HG03571 (cell line): ENCODE results near the gene SORCS2.

Source experiments
- ATAC-seq: cut with Tn5 transposase; IDR thresholded peaks from one replicate; pipeline ENCODE4 v1.9.1; 2021; ENCODE audit not compliant: unreplicated experiment

The SORCS2 gene

DNA sequence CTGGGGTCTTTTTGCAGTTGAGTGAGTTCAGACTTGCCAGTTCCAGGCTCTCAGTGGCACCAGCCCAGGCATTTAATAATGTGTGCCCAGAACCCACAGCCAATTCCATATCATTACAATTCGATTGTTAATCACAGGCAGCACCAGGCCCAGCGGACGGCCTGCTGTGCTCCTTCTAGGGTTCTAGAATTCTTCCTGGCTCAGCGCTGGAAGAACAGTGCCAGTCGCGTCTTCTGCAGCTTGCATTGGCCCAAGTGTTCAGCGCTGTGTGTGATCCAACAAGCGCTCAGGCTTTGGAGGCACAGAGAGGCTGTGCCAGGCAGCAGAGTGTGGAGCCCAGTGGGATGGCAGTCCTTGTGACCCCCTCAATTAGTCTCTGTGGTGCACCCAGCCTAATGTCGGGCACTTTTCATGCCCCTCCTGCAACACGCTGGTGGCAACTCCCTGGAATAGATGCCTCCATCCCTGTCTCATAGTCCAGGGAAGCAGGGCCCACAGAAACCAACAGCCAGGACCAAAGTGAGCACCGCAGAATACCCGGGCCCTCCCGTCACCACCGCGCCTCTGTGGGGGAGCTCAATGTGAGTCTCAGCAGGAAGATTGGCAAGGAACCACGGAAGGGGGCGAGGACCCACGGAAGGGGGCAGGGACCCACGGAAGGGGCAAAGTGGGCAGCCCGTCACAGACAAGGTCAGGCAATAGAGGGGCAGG lies 554.2 kb downstream of the SORCS2 start:
- ATAC-seq = no peak

GRCh38 chr4:7747062-7747385 lies 554.7 kb downstream of the SORCS2 start:
- ATAC-seq = no peak

GRCh38 chr4:7747566-7747965 lies 555.2 kb downstream of the SORCS2 start:
- ATAC-seq = no peak

GRCh38 chr4:7750523-7750922 lies 558.2 kb downstream of the SORCS2 start:
- ATAC-seq = no peak

DNA sequence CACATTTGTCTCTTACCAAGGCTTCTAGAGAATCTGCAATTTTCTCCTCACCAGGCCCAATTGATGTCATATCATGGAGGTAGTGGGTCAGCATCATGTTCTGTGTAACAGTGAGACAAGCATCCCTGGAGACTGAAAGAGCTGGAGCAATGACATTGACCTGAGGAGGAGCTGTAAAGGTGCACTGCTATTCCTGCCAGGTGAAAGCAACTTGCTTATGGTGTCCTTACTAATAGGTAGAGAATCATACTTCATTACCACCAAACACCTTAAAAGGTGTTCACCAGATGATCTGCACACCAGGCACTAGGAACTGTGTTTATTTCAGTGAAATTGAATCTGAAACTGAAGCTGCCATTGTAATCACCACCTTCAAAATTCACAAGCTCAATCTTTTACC lies 558.6 kb downstream of the SORCS2 start:
- ATAC-seq = no peak

DNA sequence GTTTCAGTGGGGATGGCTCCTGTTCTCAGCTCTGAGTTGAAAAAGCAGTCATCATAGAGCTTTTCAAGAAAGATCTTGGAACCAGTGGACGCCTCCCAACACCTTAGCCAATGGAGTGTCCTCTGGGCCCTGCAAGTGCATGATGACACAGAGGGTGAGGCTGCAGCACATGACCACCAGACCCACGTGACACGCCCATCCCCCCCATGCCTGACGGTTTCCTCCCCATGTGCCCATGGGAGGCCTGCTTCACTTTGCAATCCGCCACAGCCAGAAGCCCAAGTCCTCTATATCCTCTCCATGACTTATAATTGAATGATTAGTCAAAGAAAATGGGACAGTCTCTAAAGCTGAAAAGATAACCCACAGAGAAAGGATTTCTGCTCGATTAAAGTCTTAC lies 560.3 kb downstream of the SORCS2 start:
- ATAC-seq = no peak

GRCh38 chr4:7753271-7753670 lies 560.9 kb downstream of the SORCS2 start:
- no peak for ATAC-seq

- no peak for ATAC-seq
These were observed 561.7 kb downstream of the SORCS2 start for GRCh38 chr4:7753931-7754465.

- ATAC-seq = no peak
These were observed 562.4 kb downstream of the SORCS2 start for GRCh38 chr4:7754565-7755262.

DNA sequence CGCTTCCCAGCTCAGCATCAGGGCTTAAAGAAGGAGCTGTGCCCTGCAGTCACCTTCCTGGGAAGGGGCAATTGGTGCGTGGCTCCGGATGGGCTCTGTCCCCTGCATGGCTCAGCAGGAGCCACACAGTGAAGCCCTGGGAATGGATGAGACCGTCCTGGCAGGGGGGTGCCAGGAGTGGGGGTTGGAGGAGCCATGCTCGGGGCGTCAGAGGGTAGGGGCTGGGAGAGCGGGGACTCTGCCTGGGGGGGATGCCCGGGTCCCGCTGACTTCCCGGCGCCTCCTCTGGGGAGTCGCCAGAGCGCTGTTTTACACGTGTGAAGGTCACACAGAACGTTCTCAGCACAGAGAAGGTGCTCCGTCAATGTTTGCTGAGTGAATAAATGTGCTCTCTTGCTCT lies 563.2 kb downstream of the SORCS2 start:
- ATAC-seq = no peak

DNA sequence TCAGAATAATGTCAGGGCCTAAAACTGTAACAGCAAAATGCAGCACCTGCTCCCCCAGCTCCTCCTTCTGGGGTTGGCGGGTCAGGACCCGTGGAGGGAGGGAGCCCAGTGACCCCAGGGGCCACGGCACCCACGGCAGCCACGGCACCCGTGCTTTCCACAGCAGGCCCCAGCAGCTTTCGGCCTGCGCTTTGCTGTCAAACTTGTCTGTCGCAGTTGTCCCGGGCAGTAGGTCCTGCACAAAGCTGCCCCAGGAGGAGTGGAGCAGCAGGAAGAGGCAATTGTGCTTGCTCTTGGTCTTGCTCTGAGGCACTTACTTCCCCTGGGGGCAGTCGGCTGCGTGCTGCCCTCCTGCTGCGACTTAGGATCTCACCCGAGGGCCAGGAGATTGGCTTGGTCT lies 563.7 kb downstream of the SORCS2 start:
- no peak for ATAC-seq

DNA sequence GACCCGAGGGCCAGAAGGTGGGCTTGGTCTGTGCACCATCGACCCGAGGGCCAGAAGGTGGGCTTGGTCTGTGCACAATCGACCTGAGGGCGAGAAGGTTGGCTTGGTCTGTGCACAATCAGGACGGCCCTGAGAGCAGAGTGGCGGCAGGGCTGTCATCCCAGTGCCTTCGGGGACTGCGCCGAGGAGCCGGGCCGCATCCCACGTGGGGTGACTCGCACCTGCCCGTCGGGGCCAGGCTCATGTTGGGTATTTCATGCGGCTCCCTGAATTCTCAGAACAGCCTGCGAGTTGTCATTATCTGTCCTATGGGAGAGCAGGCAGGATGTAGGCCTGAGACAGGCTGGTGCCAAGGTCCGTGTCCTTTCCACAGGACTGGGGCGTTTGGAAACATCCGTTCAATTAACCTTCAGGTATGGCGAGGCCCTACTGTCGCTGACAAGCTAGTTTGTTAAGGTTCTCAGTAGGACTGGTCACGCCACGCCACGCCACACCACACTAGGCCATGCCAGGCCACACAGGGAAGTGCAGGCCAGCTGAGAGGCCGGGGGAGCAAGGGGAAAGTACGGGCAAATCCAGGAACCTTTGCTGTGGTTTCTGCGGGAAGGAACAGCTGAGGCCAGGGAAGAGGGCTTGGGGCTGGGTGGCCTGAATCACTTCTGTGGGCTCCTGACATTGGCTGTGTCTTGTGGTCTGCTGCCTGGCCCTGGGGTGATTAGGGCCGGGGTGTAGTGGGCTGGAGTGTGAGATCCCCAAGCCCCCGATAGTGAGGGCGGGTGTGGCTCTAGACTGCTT lies 564.4 kb downstream of the SORCS2 start:
- ATAC-seq = no peak

DNA sequence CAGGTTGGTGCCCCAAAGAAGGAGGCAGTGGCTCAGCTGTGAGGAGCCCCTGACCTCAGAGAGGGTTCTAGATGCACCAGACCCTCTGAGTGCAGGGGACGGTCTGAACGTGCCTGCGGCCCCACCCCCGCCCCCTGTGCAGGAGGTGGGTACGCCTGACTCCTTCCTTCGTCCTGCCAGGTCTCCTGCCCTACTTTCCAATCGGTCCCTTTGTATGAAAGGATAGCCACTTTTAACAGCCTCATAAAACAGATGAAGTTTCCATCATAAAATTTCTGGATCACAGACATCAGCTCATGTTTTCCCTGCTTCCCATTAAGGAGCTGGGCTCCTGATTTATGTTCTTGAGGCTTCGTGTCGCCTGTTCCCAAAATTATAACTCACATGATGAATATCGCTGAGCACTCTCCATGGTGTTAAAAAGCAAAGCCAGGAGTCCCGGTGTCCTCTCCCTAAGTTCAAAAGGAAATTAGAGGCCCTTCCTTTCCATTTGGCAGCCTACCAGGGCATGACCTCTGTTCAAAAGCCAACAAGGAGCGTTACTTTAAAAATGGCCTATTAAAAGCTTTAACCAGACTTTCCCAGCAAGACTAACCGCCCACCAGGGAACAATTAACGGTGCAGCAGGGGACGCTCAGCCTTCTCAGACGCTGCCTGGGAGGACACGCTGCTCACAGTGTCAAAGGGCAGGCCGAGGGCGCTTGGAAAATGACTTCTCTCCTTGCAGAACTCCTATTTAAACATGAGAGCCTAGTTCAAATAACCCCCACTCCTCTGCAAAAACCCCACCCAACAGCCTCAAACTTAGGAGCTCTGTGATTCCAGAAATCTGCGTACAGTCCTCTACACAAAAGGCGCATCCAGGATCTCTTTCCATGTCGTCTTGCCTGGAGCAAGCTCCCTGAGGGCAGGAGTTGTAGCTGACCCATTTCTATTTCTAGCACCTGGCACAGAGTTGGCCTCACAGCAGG lies 565.4 kb downstream of the SORCS2 start:
- ATAC-seq = no peak

- no peak for ATAC-seq
These were observed 566.1 kb downstream of the SORCS2 start for GRCh38 chr4:7758476-7758875.

DNA sequence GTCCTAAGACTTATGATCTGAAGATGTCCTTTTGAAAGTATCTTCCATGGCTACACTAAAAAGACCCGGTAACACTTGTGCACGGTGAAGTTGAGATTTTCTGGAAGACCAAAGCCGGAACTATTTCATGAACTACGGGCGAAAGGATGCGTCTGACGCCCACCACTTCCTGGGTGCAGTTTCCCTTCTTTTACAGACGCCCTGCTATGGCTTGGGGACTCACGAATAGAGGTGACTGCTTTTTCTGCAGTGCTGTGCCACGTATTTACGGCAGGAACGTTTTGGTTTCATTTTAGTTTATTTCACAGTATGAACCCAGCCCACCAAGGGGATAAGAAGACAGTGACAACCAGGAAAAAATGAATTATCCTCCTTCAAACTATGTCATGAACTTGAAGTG lies 566.9 kb downstream of the SORCS2 start:
- no peak for ATAC-seq

DNA sequence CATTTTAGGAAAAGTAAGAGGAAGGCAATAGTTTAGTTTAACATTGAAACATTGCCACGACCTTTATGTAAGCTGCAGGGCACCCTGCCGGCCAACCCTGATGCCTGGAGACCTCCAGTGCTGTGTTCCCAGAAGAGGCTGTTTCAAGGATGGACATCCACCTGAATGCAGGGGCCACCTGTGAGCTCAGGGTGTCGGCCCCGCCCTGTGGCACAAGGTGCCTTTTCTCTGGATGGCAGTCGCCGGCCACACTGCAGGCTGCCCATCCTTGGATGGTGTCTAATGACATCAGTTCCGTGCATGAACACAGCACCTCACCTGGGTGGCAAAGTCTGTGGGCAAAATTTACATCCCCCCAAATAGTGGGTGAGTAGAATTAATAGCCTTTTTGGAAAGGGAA lies 567.3 kb downstream of the SORCS2 start:
- no peak for ATAC-seq

- ATAC-seq = no peak
These were observed 567.9 kb downstream of the SORCS2 start for GRCh38 chr4:7760228-7760627.

DNA sequence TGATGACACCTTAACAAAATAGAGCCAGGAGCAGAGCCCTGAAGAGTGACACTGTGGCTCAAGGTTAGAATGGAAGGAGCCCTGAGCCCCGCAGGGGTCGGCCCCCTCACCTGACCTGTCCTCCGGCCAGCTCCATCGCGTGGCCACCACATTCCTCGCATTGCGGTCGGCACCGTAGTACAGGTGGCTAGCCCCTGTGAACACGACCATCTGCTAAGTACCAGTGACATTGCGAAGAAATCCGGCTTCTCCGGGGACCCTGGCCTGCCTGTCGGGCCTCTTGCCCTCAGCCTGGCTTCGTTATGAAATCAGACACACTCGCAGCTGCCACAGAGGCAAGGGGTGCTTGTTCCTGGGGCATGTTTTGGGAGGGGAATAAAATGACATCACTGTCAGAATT lies 568.4 kb downstream of the SORCS2 start:
- no peak for ATAC-seq

DNA sequence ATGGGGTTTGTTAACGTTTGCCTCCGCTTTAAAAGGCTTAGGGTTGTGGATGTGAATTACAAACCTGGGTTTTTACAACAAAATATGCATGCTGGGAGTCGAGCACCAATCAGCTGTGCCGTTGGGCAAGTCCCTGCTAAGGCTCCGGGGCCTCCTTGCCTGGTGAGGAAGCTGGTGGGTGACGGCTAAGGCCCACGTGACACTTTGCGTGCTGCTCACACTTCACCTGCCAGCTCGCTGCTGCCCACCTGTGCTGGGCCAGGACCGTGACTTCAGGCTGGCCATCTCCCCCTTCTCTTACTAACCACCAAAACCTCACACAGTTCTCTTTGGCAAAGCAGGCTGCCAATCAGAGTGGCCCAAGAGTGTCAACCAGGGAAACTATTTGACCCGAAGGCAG lies 569.0 kb downstream of the SORCS2 start:
- no peak for ATAC-seq

DNA sequence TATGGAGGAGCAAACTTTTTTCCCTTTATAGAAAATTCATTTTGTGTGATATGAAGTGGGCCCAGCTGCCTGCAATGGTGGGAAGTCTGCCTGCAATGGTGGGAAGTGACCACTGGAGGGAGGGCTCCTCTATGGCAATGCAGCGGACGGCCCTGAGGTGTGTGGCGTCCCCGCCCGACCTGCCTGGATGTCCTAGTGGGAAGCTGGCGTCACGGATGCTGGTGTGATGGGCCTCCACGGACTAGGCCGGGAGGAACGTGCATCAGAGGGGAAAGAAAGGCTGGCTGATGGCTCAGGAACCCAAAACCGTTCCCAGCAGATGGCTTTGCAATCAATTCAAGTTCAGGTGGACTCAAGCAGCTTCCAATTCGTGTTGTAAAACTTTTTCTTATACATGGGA lies 569.4 kb downstream of the SORCS2 start:
- no peak for ATAC-seq
